PC-9 (cell line): ENCODE measurements around the gene SACS. TPM values are rescaled to one million over a fixed set of nuclear protein-coding genes. Genes with fewer than 3 reads are reported as not detected.

Source experiments
- BruUV-seq: library from RNA; stranded (reverse); fragments of 400-500 nt; replicated peaks from 2 replicates; lab custom pipeline; 2021; lab: Mats Ljungman, UMichigan
- CTCF ChIA-PET: fragments of 300-600 bp; sonication (Branson Sonifier 250); formaldehyde crosslinking; loops from one replicate; lab custom pipeline; 2022; ENCODE audit warnings: antibody characterized with exemption; lab: Charles Lee
- POLR2A ChIA-PET: fragments of 300-600 bp; sonication (Branson Sonifier 250); formaldehyde crosslinking; loops from one replicate; lab custom pipeline; 2022; ENCODE audit warnings: antibody characterized with exemption; ENCODE audit not compliant: unreplicated experiment; lab: Charles Lee
- DNase-seq, 2 experiments: peaks; one replicate each; pipeline versions ENCODE4 v3.0.0 to v3.0.0-alpha.2; 2015 to 2022; ENCODE audit warnings: mixed read lengths in 1 of 2
- H2AFZ ChIP-seq: fragments of 200-600 bp; sonication (generic); 2 replicates; pipeline ENCODE4 v1.8.1; 2017; ENCODE audit warnings: antibody characterized with exemption
- H3F3A ChIP-seq: fragments of 200-600 bp; sonication (generic); 2 replicates; pipeline ENCODE4 v1.8.1; 2017; ENCODE audit warnings: antibody characterized with exemption, mild to moderate bottlenecking, low read depth; ENCODE audit not compliant: insufficient read depth
- H3K27ac ChIP-seq: fragments of 200-600 bp; sonication (generic); 2 replicates; pipeline ENCODE4 v1.6.1; 2016; ENCODE audit warnings: mixed run types
- H3K27me3 ChIP-seq: fragments of 200-600 bp; sonication (generic); 2 replicates; pipeline ENCODE4 v1.6.1; 2016; ENCODE audit warnings: low read depth, mixed run types; ENCODE audit not compliant: insufficient read depth
- H3K36me3 ChIP-seq: fragments of 200-600 bp; sonication (generic); 2 replicates; pipeline ENCODE4 v1.6.1; 2016; ENCODE audit warnings: low read depth, mixed run types
- H3K4me1 ChIP-seq: fragments of 200-600 bp; sonication (generic); replicated peaks from 2 replicates; pipeline ENCODE4 v1.6.1; 2016; ENCODE audit warnings: mixed run types; ENCODE audit not compliant: insufficient read depth
- H3K4me2 ChIP-seq: fragments of 200-600 bp; sonication (generic); 2 replicates; pipeline ENCODE4 v1.6.1; 2017; ENCODE audit warnings: mixed run types
- H3K4me3 ChIP-seq: fragments of 200-600 bp; sonication (generic); 2 replicates; pipeline ENCODE4 v1.6.1; 2016; ENCODE audit warnings: mixed run types
- H3K79me2 ChIP-seq: fragments of 200-600 bp; sonication (generic); 2 replicates; pipeline ENCODE4 v1.6.1; 2017; ENCODE audit warnings: low read depth, mixed run types
- H3K9me2 ChIP-seq: fragments of 200-600 bp; sonication (generic); 2 replicates; pipeline ENCODE4 v1.8.1; 2017; ENCODE audit warnings: mild to moderate bottlenecking; ENCODE audit not compliant: insufficient read depth
- H3K9me3 ChIP-seq: fragments of 200-600 bp; sonication (generic); 2 replicates; pipeline ENCODE4 v1.8.1; 2016; ENCODE audit warnings: low read depth; ENCODE audit not compliant: insufficient read depth
- H4K20me1 ChIP-seq: fragments of 200-600 bp; sonication (generic); 2 replicates; pipeline ENCODE4 v1.8.1; 2017; ENCODE audit not compliant: insufficient read depth
- EZH2 ChIP-seq: fragments of 200-600 bp; sonication (generic); IDR thresholded peaks from 2 replicates; pipeline ENCODE4 v1.8.0; 2017; ENCODE audit warnings: antibody characterized with exemption, low read depth
- intact Hi-C: fragments of 100-400 bp; cut with micrococcal nuclease; formaldehyde crosslinking; loops from one replicate; pipeline ENCODE4 v1.10.0; 2022; ENCODE audit not compliant: unreplicated experiment
- total RNA-seq: library from RNA; stranded (reverse); gene quantifications from 2 replicates; pipeline ENCODE4 v1.2.3, GENCODE V29; 2021
- TF ChIP-seq, protein P1 (sequence below): fragments of 200-600 bp; sonication (generic); conservative IDR thresholded peaks from 2 replicates; pipeline ENCODE4 v1.6.1; 2017; ENCODE audit warnings: mixed run types, antibody characterized with exemption, mild to moderate bottlenecking, moderate library complexity

Gene SACS
- total RNA-seq, 1 experiment from 2014 or later, result 1.4 TPM

DNA sequence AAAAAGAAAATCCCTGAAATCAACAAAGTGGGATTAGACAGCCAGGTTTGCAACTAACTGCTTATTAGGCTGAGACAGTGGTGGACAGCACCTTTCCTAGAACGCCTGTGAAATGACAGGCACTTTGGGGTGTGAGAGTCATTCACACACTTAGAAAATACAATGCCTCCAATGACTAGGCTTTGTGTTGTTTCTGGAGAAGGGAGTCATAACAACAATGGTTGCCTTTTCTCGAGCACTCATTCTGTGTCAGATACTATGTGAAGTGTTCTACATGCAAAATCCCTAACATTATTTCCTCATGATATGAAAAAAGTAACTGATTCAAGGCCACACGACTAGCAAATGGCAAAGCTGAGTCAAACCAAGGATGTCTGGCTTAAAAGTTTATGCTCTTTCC is 41.2 kb downstream of the SACS start:
- H3K4me3 ChIP-seq, result no peak overlapping the region
- H3K79me2 ChIP-seq, result no peaks in the 10 kb centered on the region
- ChIA-PET CTCF (no interaction called here), POLR2A (no interaction called here)
- no peaks in the 10 kb centered on the region for H3K4me1 ChIP-seq
- no TSS peak for BruUV-seq
- no peak for TF ChIP-seq EZH2
- TF ChIP-seq, protein P1, sequence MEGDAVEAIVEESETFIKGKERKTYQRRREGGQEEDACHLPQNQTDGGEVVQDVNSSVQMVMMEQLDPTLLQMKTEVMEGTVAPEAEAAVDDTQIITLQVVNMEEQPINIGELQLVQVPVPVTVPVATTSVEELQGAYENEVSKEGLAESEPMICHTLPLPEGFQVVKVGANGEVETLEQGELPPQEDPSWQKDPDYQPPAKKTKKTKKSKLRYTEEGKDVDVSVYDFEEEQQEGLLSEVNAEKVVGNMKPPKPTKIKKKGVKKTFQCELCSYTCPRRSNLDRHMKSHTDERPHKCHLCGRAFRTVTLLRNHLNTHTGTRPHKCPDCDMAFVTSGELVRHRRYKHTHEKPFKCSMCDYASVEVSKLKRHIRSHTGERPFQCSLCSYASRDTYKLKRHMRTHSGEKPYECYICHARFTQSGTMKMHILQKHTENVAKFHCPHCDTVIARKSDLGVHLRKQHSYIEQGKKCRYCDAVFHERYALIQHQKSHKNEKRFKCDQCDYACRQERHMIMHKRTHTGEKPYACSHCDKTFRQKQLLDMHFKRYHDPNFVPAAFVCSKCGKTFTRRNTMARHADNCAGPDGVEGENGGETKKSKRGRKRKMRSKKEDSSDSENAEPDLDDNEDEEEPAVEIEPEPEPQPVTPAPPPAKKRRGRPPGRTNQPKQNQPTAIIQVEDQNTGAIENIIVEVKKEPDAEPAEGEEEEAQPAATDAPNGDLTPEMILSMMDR, result no peak
- H2AFZ ChIP-seq, result no peak overlapping the region
- H4K20me1 ChIP-seq, result no peaks in the 10 kb centered on the region
- H3K27me3 ChIP-seq, result peaks cover 49% of the 10 kb centered on the region
- intact Hi-C loops, result no loop called here
- no peak for DNase-seq
- H3K9me2 ChIP-seq, result no peaks in the 10 kb centered on the region
- no peak overlapping the region for H3K27ac ChIP-seq
- no peaks in the 10 kb centered on the region; the same call in 1 of the 2 replicates for H3K9me3 ChIP-seq
- H3K4me2 ChIP-seq, result no peak overlapping the region
- H3F3A ChIP-seq, result no peaks in the 10 kb centered on the region
- no peaks in the 10 kb centered on the region for H3K36me3 ChIP-seq

GRCh38 chr13:23391752-23392151 is 41.8 kb downstream of the SACS start:
- Histone ChIP-seq H3K4me2 (no peak overlapping the region), H3K27me3 (peaks cover 49% of the 10 kb centered on the region), H3K9me2 (no peaks in the 10 kb centered on the region), H4K20me1 (no peaks in the 10 kb centered on the region), H3K36me3 (no peaks in the 10 kb centered on the region), H2AFZ (no peak overlapping the region), H3K27ac (no peak overlapping the region), H3K4me1 (no peaks in the 10 kb centered on the region), H3K9me3 (no peaks in the 10 kb centered on the region; the same call in 1 of the 2 replicates), H3F3A (no peaks in the 10 kb centered on the region), H3K79me2 (no peaks in the 10 kb centered on the region), H3K4me3 (no peak overlapping the region)
- CTCF ChIA-PET, result no interaction called here
- no peak for DNase-seq
- TF ChIP-seq, protein P1, result no peak
- TF ChIP-seq EZH2, result no peak
- POLR2A ChIA-PET, result no interaction called here
- BruUV-seq, result no TSS peak
- intact Hi-C loops, result no loop called here

GRCh38 chr13:23386533-23386932 is 47.0 kb downstream of the SACS start:
- H3F3A ChIP-seq, result no peaks in the 10 kb centered on the region
- ChIA-PET POLR2A (no interaction called here), CTCF (no interaction called here)
- H3K27ac ChIP-seq, result no peak overlapping the region
- H3K27me3 ChIP-seq, result peaks cover 51% of the 10 kb centered on the region
- no peaks in the 10 kb centered on the region for H4K20me1 ChIP-seq
- no peak overlapping the region for H3K4me3 ChIP-seq
- TF ChIP-seq EZH2, result no peak
- TF ChIP-seq, protein P1, result no peak
- no peaks in the 10 kb centered on the region; the same call in 1 of the 2 replicates for H3K9me3 ChIP-seq
- no peaks in the 10 kb centered on the region for H3K79me2 ChIP-seq
- BruUV-seq, result no TSS peak
- no peak for DNase-seq
- H3K4me2 ChIP-seq, result no peak overlapping the region
- no peaks in the 10 kb centered on the region for H3K36me3 ChIP-seq
- H3K4me1 ChIP-seq, result no peaks in the 10 kb centered on the region
- no peak overlapping the region for H2AFZ ChIP-seq
- no peaks in the 10 kb centered on the region for H3K9me2 ChIP-seq
- intact Hi-C loops, result no loop called here
